ENCODE measurements around the gene TMEM176A. TPM values are rescaled to one million over a fixed set of nuclear protein-coding genes. Genes with fewer than 3 reads are reported as not detected.

TMEM176A gene
- polyA plus RNA-seq, 3 donors = 14.1 to 285 (median 129) TPM

GRCh38 chr7:150759479-150759878 lies 41.1 kb upstream of the TMEM176A start:
- peaks cover 6 to 20% (median 10%) of the 10 kb centered on the region in 7 donors for H3K9me3 Mint-ChIP-seq
- H3K27ac Mint-ChIP-seq = no peak overlapping the region
- Histone ChIP-seq H3K36me3 (replicated peaks in 1 of 2; ENCODE audit: control insufficient read depth in 1 of 2, insufficient read depth in 2 of 2, low read length in 2 of 2) (no peaks in the 10 kb centered on the region), H4K20me1 (ENCODE audit: insufficient read depth, low read length) (no peaks in the 10 kb centered on the region), H3K79me2 (ENCODE audit: insufficient read depth, low read length) (no peaks in the 10 kb centered on the region), H3K27me3 (ENCODE audit: control insufficient read depth in 2 of 2, insufficient read depth in 2 of 2, low read length in 2 of 2) (no peaks in the 10 kb centered on the region), H3K9ac (ENCODE audit: insufficient read depth, low read length, poor library complexity, severe bottlenecking) (no peak overlapping the region), H3K4me2 (replicated peaks; ENCODE audit: extremely low read depth, low read length, poor library complexity, severe bottlenecking) (no peak overlapping the region), H3K4me1 (ENCODE audit: control insufficient read depth in 1 of 2, insufficient read depth in 2 of 2, low read length in 2 of 2) (peaks cover 17 to 20% of the 10 kb centered on the region in 2 donors), H3K9me3 (replicated peaks in 1 of 2; ENCODE audit: control insufficient read depth in 1 of 2, insufficient read depth in 1 of 2, low read length in 2 of 2) (peaks cover 0 to 4% of the 10 kb centered on the region in 2 donors), H2AFZ (ENCODE audit: insufficient read depth, low read depth, low read length, poor library complexity, severe bottlenecking) (no peak overlapping the region), H3K27ac (ENCODE audit: low read depth in 1 of 2, low read length in 2 of 2) (no peak overlapping the region), H3K4me3 (replicated peaks in 1 of 3; ENCODE audit: low read depth in 2 of 3, low read length in 3 of 3) (no peak overlapping the region)
- intact Hi-C loops (cut with micrococcal nuclease) = no loop called here
- peaks cover 10 to 18% of the 10 kb centered on the region in 2 donors for H3K36me3 Mint-ChIP-seq
- no peak for TF ChIP-seq CTCF (IDR thresholded peaks at IDR 0.05)
- DNase-seq = no peak
- WGBS (ENCODE audit: insufficient coverage) = 100% methylated on average over 1 of the region's 1 CpG
- peaks cover 0 to 5% (median 0%) of the 10 kb centered on the region in 3 donors for H3K27me3 Mint-ChIP-seq (ENCODE audit: low read depth in 3 of 3)
- no peak overlapping the region for H3K4me3 Mint-ChIP-seq
- H3K4me1 Mint-ChIP-seq = peaks cover 23% of the 10 kb centered on the region

- no peak for TF ChIP-seq CTCF (IDR thresholded peaks at IDR 0.05)
- H3K27ac Mint-ChIP-seq = no peak overlapping the region
- no peak overlapping the region for H2AFZ ChIP-seq (ENCODE audit: insufficient read depth, low read depth, low read length, poor library complexity, severe bottlenecking)
Observed at GRCh38 chr7:150766334-150766709, 34.2 kb upstream of the TMEM176A start.

More at GRCh38 chr7:150766334-150766709, 34.2 kb upstream of the TMEM176A start:
- Mint-ChIP-seq H3K4me3 (no peak overlapping the region), H3K27me3 (ENCODE audit: low read depth in 3 of 3) (peaks cover 0 to 2% (median 0%) of the 10 kb centered on the region in 3 donors), H3K4me1 (no peaks in the 10 kb centered on the region), H3K9me3 (peaks cover 6 to 11% (median 8%) of the 10 kb centered on the region in 7 donors), H3K36me3 (peaks cover 32 to 58% of the 10 kb centered on the region in 2 donors)
- no peaks in the 10 kb centered on the region for H3K4me1 ChIP-seq (ENCODE audit: control insufficient read depth in 1 of 2, insufficient read depth in 2 of 2, low read length in 2 of 2)
- peaks cover 0 to 46% of the 10 kb centered on the region in 2 donors for H3K36me3 ChIP-seq (replicated peaks in 1 of 2; ENCODE audit: control insufficient read depth in 1 of 2, insufficient read depth in 2 of 2, low read length in 2 of 2)
- no peaks in the 10 kb centered on the region for H4K20me1 ChIP-seq (ENCODE audit: insufficient read depth, low read length)
- no peak overlapping the region for H3K9ac ChIP-seq (ENCODE audit: insufficient read depth, low read length, poor library complexity, severe bottlenecking)
- no peak overlapping the region for H3K4me3 ChIP-seq (replicated peaks in 1 of 3; ENCODE audit: low read depth in 2 of 3, low read length in 3 of 3)
- no peaks in the 10 kb centered on the region for H3K27me3 ChIP-seq (ENCODE audit: control insufficient read depth in 2 of 2, insufficient read depth in 2 of 2, low read length in 2 of 2)
- DNase-seq = no peak
- intact Hi-C loops (cut with micrococcal nuclease) = no loop called here
- H3K27ac ChIP-seq (ENCODE audit: low read depth in 1 of 2, low read length in 2 of 2) = no peak overlapping the region
- H3K79me2 ChIP-seq (ENCODE audit: insufficient read depth, low read length) = no peaks in the 10 kb centered on the region
- peaks cover 0 to 4% of the 10 kb centered on the region in 2 donors for H3K9me3 ChIP-seq (replicated peaks in 1 of 2; ENCODE audit: control insufficient read depth in 1 of 2, insufficient read depth in 1 of 2, low read length in 2 of 2)
- H3K4me2 ChIP-seq (replicated peaks; ENCODE audit: extremely low read depth, low read length, poor library complexity, severe bottlenecking) = no peak overlapping the region

Measured in CD14-positive monocyte (primary cell).